Brain pericyte (primary cell): ENCODE data around the gene KEAP1.

Experiments used
- DNase-seq: peaks from one replicate; pipeline ENCODE4 v3.0.0-alpha.2; 2012; ENCODE audit warnings: low read depth, low spot score

The KEAP1 gene

DNA sequence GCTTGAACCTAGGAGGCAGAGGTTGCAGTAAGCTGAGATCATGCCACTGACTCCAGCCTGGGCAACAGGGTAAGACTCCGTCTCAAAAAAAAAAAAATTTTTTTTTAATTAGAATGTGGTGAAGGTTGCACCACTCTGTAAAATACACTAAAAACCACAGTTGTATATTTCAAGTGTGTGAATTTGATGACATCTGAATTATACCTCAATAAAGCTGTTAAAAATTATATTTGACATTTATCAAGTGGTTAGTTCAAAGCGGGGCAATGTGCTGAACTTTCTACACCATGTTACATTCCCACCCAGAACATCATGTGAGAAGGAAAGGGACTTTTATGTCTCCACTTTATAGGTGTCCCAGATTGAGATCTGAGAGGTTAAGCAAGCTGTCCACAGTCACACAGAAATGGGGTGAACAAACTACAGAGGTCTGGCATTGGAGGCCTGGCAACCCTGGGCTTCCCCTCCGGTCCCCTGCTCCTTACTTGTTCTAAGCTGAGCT lies 20.0 kb upstream of the KEAP1 start:
- DNase-seq: no peak

DNA sequence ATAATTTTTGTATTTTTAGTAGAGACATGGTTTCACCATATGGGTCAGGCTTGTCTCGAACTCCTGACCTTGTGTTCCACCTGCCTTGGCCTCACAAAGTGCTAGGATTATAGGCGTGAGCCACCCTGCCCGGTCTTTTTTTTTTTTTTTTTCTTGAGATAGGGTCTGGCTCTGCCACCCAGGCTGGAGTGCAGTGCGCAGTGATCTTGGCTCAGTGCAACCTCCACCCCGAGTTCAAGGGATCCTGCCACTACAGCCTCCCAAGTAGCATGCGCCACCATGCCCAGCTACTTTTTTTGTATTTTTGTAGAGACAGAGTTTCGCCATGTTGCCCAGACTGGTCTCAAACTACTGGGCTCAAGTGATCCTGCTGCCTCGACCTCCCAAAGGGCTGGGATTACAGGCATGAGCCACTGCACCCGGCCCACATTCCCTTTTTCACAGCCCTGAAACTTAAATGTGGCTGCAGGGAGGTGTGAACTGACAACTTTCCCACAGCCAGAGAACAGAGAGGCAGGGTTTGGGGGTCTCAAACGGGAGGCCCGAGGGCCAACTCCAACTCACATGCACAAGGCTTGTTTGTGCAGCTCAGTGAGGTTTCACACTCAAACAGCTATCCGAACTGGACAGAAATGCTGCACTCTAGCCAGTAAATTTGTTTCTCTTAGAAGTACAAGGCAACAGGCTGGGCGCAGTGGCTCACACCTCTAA lies 18.5 kb upstream of the KEAP1 start:
- DNase-seq: no peak

DNA sequence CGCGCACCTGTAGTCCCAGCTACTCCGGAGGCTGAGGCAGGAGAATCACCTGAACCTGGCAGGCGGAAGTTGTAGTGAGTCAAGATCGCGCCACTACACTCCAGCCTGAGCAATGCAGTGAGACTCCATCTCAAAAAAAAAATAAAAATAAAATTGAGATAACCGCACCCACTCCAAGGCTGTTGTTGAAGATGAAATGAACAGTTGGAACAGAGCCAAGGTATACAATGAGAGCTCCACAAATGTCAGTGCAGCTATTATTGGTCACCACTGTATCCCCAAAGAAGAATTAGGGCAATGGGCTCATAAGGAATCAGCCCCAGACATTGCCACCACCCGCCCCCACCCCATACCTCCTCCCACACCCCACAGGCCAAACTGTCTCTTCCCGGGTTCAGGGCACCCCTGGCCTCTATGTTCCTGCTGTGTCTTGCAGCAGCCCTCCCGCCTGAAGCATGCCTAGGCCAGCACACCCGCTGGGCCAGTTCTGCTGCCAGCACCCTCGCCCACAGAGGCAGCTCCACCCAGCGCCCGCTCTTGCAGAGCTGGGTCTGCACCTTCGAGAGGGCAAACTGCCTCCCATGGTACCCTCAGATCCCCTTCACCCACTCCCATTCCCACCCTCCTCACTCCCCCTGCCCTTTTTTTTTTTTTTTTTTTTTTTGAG lies 17.6 kb upstream of the KEAP1 start:
- no peak for DNase-seq

DNA sequence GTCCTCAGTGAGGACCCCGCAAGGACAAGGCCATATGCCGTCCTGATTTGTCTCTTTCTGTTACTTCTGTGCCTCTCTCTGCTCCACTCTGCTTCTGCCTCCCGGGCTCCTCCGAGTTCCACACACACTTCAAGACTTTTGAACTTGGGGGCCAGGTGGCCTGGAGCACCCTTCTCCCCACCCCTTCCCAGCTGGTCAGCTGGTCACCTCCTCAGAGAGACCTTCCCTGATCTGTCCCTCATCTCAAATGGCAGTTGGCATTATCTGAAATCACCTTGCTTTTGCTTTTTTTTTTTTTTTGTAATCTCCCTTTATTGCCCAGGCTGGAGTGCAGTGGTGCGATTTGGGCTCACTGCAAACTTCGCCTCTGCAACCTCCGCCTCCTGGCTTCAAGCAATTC lies 16.3 kb upstream of the KEAP1 start:
- no peak for DNase-seq

DNA sequence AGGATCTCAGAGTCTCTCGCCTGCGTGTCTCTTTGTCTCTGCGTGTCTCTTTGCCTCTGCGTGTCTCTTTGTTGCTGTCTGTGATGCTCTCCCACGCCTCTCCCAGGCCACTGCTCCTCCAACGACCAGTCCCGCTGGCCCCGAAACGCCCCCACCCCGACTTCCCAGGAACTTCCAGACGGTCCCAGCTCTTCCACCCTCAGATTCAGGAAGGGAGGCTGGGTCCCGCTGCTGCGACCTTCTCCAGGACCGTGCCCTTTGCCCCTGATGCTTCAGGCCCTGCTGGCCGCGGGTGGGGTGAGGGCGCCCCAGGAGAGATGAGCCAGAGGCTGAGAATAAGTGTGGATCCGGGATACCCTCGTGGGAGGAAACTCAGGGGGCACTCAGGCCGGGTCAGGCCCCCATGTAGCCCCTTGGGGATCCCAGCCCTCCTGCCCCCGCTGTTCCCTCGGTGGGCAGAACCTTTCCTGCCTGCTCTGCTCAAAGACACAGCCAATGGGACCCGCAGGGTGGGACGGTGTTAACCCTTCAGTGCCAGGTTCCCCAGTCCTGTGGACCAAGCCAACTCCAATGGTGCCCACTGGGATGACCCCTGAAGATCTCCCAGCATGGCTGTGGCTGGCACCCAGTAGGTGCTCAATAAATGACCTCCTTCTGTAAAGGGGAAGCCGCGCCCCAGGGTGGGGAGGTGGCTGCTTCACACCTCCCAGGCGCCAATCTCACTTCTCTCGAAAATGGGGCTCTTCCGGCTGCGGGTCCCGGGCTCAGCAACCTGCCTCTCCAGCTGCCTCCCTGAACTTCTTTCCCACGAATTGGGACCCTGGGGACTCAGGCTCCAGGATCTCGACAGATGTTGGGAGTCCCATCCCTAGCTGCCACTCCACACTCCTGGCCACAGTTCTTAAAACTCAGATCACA lies 15.5 kb upstream of the KEAP1 start:
- DNase-seq: no peak

DNA sequence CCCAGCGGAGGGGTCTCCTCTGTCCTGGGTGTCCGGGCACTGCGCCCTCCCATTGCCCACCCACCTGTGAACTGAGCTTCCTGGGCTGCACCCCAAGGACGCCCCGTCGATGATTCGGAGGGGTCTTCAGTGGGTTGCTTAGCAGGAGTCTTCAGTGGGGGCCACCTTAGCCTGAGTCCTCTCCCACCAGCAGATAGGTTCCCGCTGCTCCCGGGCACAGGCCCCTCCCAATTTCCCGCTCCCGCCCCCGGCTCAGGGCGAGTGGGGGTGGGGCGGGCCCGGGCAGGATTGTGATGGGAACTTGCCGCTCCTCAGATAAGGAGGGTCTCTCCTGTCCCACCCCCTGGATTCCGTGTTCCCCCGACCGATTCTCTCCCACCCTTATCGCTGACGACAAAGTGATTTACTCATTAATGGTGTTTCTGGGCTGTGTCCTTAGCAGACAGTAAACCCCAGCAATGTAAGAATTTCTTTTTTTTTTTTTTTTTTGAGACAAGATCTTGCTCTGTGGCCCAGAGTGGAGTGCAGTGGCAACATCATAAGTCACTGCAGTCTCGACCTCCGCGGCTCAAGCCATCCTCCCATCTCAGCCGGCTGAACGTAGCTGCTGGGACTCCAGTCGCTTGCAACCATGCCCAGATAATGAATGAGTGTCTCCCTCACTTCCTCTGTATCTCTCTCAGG lies 14.7 kb upstream of the KEAP1 start:
- no peak for DNase-seq

DNA sequence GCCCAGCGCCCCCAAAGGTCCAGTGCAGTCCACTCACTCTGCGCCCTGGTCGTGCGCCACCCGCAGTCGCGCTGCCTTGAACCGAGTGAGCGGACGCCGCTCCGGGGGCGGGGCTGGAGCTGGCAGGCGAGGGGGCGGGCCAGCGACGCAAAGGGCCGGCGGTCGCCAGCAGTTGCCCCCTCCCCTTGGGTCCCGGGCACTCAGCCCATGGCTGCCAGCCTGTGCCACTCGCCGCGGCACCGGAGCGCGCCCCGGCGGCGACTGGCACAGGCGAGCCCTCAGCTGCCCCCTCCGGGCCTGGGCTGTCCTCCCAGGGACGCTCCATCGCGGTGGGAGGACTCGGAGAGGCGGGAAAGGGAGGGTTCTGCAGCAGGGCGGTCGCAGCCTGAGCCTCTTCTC lies 14.2 kb upstream of the KEAP1 start, which contains the start of gene S1PR5:
TSS of gene S1PR5 (minus strand) at position 87 of the 399 bp plus-strand sequence. CDS start 2,436 bp downstream, outside the sequence.
- no peak for DNase-seq

DNA sequence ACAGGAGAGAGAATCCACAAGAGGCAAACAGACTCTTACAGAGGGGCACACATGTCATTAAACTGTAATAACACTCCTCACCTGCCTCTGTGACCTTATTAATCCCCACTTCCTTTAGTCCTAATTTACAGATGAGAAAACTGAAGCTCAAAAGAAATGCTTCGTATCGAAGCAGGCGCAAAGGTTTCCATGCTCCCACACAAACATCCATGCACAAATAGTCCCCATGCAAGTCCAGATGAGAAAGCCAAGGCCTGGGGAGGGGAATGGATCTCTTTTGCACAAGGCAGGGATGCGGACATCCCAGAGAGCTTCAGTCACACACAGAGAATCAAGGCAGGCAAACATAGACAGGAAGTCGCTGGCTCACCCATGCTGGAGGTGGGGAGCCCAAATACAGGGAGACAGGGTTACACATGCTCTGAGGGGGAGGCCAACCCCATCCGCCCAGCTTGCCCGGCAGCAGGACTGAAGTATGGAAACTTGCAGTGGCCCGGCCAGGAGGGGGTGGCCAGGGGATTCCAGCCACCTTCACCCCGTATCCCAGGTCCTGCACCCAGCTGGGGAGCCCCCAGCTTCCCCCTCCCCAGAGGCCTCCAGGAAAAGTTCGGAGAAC lies 13.6 kb upstream of the KEAP1 start:
- DNase-seq: no peak

DNA sequence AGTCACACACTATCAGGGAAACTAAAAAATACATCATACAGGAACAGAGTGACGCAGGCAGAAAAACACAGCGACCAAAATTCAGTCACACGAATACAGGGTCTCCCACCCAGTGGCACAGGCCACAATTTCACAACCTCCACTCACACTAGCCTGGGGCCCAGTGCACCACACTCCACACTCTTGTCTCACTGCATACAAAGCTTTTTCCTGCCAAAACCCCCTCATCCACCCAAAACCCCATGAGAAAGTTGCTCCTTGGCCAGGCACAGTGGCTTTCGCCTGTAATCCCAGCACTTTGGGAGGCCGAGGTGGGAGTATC lies 12.9 kb upstream of the KEAP1 start:
- DNase-seq: no peak

DNA sequence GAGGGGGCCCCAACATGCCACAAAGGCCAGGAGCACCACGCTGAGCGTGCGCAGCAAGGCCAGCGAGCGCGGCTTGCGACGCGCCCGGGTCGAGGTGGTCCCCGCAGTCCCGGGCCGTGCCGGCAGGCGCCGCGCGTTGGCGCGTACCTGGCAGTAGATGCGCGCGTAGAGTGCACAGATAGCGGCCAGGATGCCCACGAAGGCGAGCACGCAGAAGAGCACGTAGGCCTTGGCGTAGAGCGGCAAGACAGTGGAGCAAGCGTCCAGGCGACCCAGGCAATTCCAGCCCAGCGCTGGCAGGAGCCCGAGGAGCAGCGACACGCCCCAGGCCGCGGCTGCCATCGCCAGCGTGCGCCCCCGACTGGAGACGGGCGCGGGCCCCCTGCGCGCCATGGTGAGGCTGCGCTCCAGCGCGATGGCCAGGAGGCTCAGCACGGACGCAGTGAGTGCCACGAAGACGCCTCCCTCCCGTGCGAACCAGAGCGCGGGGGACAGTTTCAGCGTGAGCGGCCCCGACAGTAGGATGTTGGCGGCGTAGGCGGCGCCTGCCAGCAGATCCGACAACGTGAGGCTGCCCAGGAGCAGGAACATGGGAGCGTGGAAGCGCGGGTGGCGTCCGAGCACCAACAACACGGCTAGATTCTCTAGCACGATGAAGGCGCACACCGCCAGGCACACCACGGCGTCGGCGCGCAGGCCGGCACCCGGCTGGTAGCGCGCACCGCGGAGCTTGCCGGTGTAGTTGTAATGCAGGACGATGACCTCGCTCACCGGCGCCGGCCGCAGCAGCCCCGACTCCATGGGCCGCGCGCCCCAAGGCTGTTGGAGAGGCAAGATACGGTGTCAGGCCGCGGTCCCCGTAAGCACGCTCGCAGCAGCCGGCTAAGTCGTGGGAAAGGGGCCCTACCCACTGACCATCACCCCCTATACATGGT lies 11.3 kb upstream of the KEAP1 start:
- DNase-seq: no peak

DNA sequence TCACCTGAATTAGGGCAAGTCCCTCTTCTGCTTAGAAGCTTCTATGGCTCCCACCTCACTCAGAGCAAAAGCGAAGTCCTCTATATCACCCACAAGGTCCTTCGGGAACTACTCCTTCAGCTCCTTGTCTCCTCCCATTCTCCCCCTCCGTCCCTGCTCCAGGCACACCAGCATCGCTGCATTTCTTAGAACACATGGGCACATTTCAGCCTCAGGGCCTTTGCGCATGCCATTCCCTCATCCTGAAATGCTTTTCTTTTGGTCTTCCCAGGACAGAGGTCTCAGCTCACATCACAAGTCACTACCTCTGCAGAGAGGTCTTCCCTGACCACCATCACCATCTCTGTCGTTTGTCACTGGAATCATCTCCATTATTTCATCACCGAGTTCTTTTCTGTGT lies 10.1 kb upstream of the KEAP1 start:
- DNase-seq: no peak

DNA sequence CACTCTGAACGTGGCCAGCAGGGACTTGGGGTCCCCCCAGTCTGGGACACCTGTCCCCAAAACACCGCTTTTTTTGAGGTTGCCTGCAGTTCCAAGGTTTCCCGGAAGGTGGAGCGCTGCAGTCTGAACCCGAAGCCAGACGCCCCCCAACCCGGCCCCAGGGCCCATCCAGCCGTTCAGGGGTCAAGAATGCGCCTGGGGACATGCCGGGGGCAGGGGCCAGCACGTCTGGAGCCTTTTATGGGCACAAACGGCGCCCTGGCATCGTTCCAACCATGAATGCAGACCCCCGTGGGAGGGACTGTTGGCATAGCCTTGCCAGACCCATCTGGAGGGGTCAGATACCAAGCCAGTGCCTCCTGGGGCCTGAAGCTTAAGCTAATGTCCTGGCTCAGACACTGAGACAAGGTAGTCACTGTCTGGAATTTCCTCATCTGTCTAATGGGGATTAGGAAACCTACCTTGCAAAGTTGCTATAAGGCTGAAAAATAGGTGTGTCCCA lies 7.2 kb upstream of the KEAP1 start:
- DNase-seq: no peak

DNA sequence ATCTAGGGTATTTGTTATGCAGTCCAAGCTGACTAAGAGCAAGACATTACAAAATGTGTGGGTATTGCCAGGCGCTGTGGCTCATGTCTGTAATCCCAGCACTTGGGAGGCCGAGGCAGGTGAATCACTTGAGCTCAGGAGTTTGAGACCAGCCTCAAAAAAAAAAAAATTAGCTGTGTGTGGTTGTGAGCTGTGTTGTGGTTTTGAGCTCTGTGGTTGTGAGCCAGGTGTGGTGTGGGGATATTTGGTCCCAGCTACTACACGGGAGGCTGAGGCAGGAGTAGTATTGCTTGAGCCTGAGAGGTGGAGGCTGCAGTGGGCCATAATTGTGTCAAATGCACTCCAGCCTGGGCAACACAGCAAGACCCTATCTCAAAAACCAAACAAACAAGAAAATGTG lies 5.6 kb upstream of the KEAP1 start:
- DNase-seq: no peak

DNA sequence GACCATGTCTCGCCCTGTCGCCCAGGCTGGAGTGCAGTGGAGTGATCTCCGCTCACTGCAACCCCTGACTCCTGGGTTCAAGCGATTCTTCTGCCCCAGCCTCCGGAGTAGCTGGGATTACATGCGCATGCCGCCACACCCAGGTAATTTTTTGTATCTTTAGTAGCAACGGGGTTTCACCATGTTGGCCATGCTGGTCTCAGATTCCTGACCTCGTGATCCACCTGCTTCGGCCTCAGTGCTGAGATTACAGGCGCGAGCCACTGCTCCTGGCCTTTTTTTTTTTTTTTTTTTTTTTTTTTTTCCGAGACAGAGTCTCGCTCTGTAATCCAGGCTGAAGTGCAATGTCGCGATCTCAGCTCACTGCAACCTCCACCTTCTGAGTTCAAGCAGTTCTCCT lies 4.9 kb upstream of the KEAP1 start:
- no peak for DNase-seq

DNA sequence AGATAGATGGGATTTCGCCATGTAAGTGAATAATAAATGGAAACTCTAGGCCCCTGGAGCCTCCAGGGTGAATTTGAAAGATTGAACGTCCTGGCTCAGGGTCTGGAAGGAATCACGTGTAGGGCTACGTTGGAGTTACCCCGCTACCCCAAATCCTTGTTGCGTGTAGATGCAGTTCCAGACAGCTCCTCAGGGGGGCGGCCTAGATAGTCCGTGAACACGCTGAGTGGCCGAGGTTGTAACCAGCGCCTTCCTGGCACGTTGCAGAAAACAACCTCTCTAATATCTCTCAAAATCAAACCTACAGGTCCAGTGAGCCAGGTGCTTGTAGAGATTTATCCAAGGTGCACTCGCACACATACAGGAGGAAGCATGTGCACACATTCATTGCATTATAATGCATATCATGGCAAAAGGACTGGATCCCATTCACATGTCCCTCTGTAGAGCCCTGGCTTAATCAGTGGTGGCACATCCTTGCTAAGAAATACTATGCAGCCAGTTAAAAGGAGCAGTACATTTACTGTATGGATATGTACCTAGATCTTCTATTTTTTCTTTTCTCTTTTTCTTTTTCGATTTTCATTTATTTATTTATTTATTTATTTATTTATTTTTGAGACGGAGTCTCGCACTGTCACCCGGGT lies 2.5 kb upstream of the KEAP1 start:
- DNase-seq: no peak

DNA sequence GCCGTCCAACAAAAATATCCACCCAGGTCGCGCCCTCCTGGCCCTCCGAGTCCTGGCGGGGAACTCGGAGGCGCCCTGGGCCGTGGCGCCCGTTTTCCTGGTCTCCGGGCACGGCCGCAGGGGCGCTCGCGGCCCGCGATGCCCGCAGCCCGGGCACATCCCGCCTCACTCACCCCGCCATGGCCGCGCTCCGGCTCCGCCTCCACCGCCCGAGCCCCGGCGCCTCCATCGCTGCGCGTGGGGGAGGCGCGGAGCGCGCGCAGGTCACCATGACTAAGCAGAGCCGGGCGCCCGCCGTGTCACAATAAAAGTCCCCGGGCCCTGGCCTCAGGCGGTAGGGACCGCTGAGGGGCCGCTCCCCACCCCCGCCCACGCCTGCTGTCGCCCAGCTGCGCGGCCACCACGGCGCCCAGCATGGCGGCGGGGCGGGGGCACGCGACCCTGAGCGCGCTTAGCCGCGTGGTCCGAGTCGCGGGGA lies 593 bp downstream of the KEAP1 start:
- no peak for DNase-seq

DNA sequence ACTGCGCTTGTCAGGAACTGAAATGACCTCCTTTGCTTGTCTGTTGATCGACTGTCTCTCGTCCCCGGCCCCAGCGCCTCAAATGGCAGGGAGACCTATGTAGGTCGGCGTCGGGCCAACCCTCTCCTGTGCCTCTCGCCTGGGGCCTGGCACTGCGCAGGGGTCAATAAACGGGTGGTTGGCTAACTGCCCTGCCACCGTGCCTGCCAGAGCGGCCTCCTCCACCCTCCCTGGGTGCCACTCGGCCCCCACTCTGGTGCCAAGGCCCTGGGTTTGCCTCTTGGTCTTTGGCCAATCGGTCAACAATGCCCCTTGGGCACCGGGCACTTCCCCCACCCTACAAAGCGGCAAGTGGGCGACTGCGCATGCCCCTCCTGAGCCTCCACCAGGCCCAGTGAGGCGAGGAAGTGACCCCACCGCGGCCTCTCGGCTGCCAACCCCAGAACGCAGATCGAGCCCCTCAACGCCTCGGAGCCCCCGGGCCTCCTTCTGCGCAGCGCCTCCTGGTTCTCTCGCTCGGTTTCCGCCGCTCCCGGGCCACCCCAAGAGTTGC lies 1.1 kb downstream of the KEAP1 start:
- no peak for DNase-seq

DNA sequence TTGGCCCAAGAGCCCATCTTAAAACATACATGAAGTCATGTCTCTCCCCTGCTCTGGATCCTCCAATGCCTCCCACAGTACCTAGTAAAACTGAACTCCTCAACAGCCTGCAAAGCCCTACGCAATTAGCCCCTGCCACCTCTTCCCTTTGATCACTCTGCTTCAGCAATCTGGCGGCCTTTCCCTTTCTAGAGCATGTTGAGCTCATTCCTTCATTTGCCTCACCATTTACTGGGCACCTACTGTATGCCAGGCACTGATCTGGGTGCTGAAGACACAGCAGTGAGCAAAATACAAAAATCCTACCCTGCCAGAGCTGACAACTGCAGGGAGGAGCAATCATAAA lies 2.9 kb downstream of the KEAP1 start:
- no peak for DNase-seq

DNA sequence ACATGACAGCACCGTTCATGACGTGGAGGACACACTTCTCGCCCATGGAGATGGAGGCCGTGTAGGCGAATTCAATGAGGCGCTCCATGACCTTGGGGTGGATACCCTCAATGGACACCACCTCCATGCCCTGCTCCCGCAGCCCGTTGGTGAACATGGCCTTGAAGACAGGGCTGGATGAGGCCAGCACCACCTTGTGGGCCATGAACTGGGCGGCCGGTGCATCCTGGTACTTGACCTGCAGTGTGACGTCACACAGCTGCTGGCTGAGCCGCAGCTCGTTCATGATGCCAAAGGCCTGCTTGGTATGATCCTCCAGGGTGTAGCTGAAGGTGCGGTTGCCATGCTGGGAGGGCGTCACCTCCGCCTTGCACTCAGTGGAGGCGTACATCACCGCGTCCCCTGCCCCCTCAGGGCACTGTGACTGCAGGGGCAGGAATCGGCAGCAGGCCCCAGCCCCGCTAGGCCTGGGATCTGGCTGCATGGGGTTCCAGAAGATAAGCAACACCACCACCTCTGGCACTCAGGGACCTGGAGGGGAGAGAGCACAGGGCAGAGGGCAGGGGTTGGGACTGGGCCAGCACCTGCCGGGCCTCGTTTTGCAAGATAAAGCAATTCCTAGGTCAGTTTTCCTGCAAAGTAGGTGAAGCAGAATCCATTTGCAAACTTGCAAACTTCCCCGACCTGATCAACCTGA lies 3.5 kb downstream of the KEAP1 start:
- no peak for DNase-seq
